Liver (tissue), 9 donors: ENCODE measurements around the gene LRRFIP1. TPM values are rescaled to one million over a fixed set of nuclear protein-coding genes. Genes with fewer than 3 reads are reported as not detected.

Experiments used
- DNase-seq: peaks from one replicate; pipeline ENCODE4 v3.0.0-alpha.2; 2017; ENCODE audit warnings: low spot score
- H3K27ac ChIP-seq, 2 donors: one replicate each; pipeline ENCODE4 v1.7.0; 2013; ENCODE audit warnings: inconsistent platforms in 2 of 2, low read length in 2 of 2, control low read depth in 1 of 2, low read depth in 1 of 2, mild to moderate bottlenecking in 1 of 2
- H3K27me3 ChIP-seq, 4 donors: one replicate each; pipeline versions ENCODE4 v1.6.1 to v1.7.0; 2013; ENCODE audit warnings: low read length in 3 of 4, inconsistent platforms in 1 of 4, mild to moderate bottlenecking in 1 of 4, moderate library complexity in 1 of 4; ENCODE audit not compliant: control insufficient read depth in 4 of 4, insufficient read depth in 4 of 4
- H3K36me3 ChIP-seq, 4 donors: one replicate each; pipeline versions ENCODE4 v1.6.1 to v1.7.0; 2013; ENCODE audit warnings: low read length in 3 of 4, mild to moderate bottlenecking in 3 of 4, low read depth in 1 of 4, moderate library complexity in 1 of 4; ENCODE audit not compliant: control insufficient read depth in 4 of 4, insufficient read depth in 3 of 4
- H3K4me1 ChIP-seq, 4 donors: one replicate each; pipeline versions ENCODE4 v1.6.1 to v1.7.0; 2013; ENCODE audit warnings: low read length in 3 of 4, mild to moderate bottlenecking in 3 of 4, moderate library complexity in 1 of 4; ENCODE audit not compliant: control insufficient read depth in 4 of 4, insufficient read depth in 4 of 4
- H3K4me3 ChIP-seq, 3 donors: one replicate each; pipeline versions ENCODE4 v1.6.1 to v1.7.0; 2013; ENCODE audit warnings: low read length in 3 of 3, control low read depth in 1 of 3, low read depth in 1 of 3, mild to moderate bottlenecking in 1 of 3
- H3K9ac ChIP-seq, 2 donors: one replicate each; pipeline ENCODE4 v1.7.0; 2013; ENCODE audit warnings: low read length in 2 of 2, mild to moderate bottlenecking in 2 of 2, moderate library complexity in 2 of 2, control low read depth in 1 of 2, low read depth in 1 of 2
- H3K9me3 ChIP-seq, 4 donors: one replicate each; pipeline versions ENCODE4 v1.6.1 to v1.7.0; 2013; ENCODE audit warnings: low read length in 3 of 4; ENCODE audit not compliant: control insufficient read depth in 4 of 4
- EGR1 ChIP-seq, 2 donors: IDR thresholded peaks; 2 replicates each; pipeline ENCODE4 v1.6.1; 2016 to 2018; ENCODE audit warnings: antibody characterized with exemption in 2 of 2, low read depth in 2 of 2
- FOXA1 ChIP-seq: IDR thresholded peaks from 2 replicates; pipeline ENCODE4 v1.6.1; 2016; ENCODE audit warnings: antibody characterized with exemption
- FOXA2 ChIP-seq: IDR thresholded peaks from 2 replicates; pipeline ENCODE4 v1.6.1; 2016; ENCODE audit warnings: antibody characterized with exemption
- GABPA ChIP-seq, 2 donors: IDR thresholded peaks in 1 of 2; conservative IDR thresholded peaks in 1 of 2; 2 replicates each; pipeline ENCODE4 v1.6.1; 2016; ENCODE audit warnings: antibody characterized with exemption in 2 of 2, mild to moderate bottlenecking in 1 of 2, moderate library complexity in 1 of 2
- HNF4A ChIP-seq, 2 donors: conservative IDR thresholded peaks; 2 replicates each; pipeline ENCODE4 v1.6.1; 2016; ENCODE audit warnings: antibody characterized with exemption in 2 of 2, mild to moderate bottlenecking in 2 of 2
- HNF4G ChIP-seq: IDR thresholded peaks from 2 replicates; pipeline ENCODE4 v1.6.1; 2016; ENCODE audit warnings: antibody characterized with exemption
- JUND ChIP-seq, 2 donors: IDR thresholded peaks; 2 replicates each; pipeline ENCODE4 v1.6.1; 2016; ENCODE audit warnings: antibody characterized with exemption in 2 of 2
- NR2F2 ChIP-seq: IDR thresholded peaks from 2 replicates; pipeline ENCODE4 v1.6.1; 2016; ENCODE audit warnings: antibody characterized with exemption
- RAD21 ChIP-seq, 2 donors: IDR thresholded peaks; 2 replicates each; pipeline ENCODE4 v1.6.1; 2016; ENCODE audit warnings: antibody characterized with exemption in 2 of 2, mild to moderate bottlenecking in 2 of 2
- RXRA ChIP-seq, 2 donors: IDR thresholded peaks; 2 replicates each; pipeline ENCODE4 v1.6.1; 2017 to 2018; ENCODE audit warnings: antibody characterized with exemption in 2 of 2, mild to moderate bottlenecking in 1 of 2
- SP1 ChIP-seq: IDR thresholded peaks from 2 replicates; pipeline ENCODE4 v1.6.1; 2018; ENCODE audit warnings: antibody characterized with exemption, mild to moderate bottlenecking
- TAF1 ChIP-seq: conservative IDR thresholded peaks from 2 replicates; pipeline ENCODE4 v1.6.1; 2016; ENCODE audit warnings: antibody characterized with exemption, mild to moderate bottlenecking
- YY1 ChIP-seq: IDR thresholded peaks from 2 replicates; pipeline ENCODE4 v1.6.1; 2016; ENCODE audit warnings: antibody characterized with exemption, mild to moderate bottlenecking
- WGBS: extraction: QIAGEN DNeasy Blood & Tissue Kit; methylation state at CpG from one replicate; pipeline ENCODE4 v1.1.7; 2013; 5-methylcytosine and 5-hydroxymethylcytosine counted together
- polyA plus RNA-seq, 2 donors: library from polyadenylated mRNA; stranded (reverse) in 1 of 2; unstranded in 1 of 2; fragments of 200-250 nt in 1 of 2; fragments of >200 nt in 1 of 2; fragmentation: Nextera tagmentation in 1 of 2; extraction: Ambion mirVana in 1 of 2; gene quantifications; one replicate each; pipeline versions ENCODE4 v1.2.1 to v1.2.3, GENCODE V29; 2013 to 2015
- total RNA-seq, 2 donors: library from RNA; depleted of rRNA; stranded (reverse); fragments of >200 nt; gene quantifications; one replicate each; pipeline ENCODE4 v1.2.3, GENCODE V29; 2014
- TF ChIP-seq, protein P1 (sequence below): IDR thresholded peaks from 2 replicates; pipeline ENCODE4 v1.6.1; 2016; ENCODE audit warnings: antibody characterized with exemption
- TF ChIP-seq, protein P2 (sequence below): fragments of 150-350 bp; IDR thresholded peaks from 2 replicates; pipeline ENCODE4 v1.5.1; 2017; ENCODE audit warnings: improper control_type of control experiment, low read depth, low read length; ENCODE audit not compliant: missing input control
- TF ChIP-seq, protein P3 (sequence below): IDR thresholded peaks from 2 replicates; pipeline ENCODE4 v1.6.1; 2016; ENCODE audit warnings: antibody characterized with exemption
- TF ChIP-seq, protein P4 (sequence below): IDR thresholded peaks from 2 replicates; pipeline ENCODE4 v1.6.1; 2016; ENCODE audit warnings: antibody characterized with exemption
- donor health status: healthy.
- donor health status: healthy.
- donor health status: healthy.
- donor health status: healthy.
- donor health status: healthy.

Gene LRRFIP1
- total and polyA plus RNA-seq, 4 donors = 13.3 to 56.1 (median 39.1) TPM

DNA sequence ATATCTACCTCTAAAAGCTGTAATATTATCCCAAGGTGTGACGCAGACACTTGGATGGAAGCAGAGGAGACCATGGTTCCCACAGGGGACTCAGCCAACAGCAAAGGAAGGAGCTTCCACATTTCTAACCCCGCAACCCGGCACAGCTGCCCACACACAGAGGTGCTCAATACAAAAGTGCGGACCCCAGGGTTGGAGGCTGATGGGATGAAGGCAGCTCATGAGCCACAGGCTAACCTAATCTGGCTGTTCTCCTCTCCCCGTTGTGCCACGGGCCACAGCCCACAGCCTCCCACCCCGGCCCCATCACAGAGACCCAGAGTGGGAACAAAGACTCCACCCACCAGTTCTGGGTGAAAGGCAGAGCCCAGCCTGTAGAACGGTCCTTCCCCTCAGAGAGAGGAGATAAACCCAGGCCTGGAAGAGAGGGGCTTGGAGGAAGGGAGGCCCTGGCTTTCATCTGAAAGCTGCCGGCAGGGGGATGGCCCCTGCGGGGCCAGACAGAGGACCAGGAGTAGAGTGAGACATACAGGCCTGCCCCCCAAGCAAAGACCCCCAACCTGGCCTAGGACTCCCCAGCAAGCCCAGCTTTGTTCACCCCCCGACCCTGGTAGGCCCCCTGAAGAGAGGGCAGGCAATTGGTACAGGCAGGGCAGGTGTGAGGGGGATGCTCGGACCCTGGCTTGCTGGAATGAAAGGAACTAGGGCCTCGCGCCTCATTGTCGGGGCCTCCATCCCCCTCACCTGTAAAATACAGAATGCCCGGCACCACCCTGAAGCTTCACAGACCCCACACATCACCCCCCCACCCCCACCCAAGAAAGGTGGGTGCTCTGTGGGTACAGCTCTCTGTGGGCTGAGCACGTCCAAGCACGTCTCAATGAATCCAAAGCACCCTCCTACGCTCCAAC is 43.7 kb upstream of the LRRFIP1 start:
- no peak for TF ChIP-seq RAD21 (IDR thresholded peaks at IDR 0.05)
- no peak for TF ChIP-seq RXRA (IDR thresholded peaks at IDR 0.05)
- TF ChIP-seq FOXA1 = no peak
- TF ChIP-seq YY1 = no peak
- TF ChIP-seq HNF4G = no peak
- TF ChIP-seq HNF4A (conservative IDR thresholded peaks at IDR 0.05) = no peak
- TF ChIP-seq, protein P1, sequence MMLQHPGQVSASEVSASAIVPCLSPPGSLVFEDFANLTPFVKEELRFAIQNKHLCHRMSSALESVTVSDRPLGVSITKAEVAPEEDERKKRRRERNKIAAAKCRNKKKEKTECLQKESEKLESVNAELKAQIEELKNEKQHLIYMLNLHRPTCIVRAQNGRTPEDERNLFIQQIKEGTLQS = no peak
- TF ChIP-seq NR2F2 = no peak
- no peak for TF ChIP-seq JUND (IDR thresholded peaks at IDR 0.05)
- TF ChIP-seq SP1 = no peak
- TF ChIP-seq, protein P2, sequence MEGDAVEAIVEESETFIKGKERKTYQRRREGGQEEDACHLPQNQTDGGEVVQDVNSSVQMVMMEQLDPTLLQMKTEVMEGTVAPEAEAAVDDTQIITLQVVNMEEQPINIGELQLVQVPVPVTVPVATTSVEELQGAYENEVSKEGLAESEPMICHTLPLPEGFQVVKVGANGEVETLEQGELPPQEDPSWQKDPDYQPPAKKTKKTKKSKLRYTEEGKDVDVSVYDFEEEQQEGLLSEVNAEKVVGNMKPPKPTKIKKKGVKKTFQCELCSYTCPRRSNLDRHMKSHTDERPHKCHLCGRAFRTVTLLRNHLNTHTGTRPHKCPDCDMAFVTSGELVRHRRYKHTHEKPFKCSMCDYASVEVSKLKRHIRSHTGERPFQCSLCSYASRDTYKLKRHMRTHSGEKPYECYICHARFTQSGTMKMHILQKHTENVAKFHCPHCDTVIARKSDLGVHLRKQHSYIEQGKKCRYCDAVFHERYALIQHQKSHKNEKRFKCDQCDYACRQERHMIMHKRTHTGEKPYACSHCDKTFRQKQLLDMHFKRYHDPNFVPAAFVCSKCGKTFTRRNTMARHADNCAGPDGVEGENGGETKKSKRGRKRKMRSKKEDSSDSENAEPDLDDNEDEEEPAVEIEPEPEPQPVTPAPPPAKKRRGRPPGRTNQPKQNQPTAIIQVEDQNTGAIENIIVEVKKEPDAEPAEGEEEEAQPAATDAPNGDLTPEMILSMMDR = no peak
- no peak for TF ChIP-seq GABPA (IDR thresholded peaks at IDR 0.05 in 1 of 2, conservative IDR thresholded peaks at IDR 0.05 in 1 of 2)
- TF ChIP-seq, protein P3, sequence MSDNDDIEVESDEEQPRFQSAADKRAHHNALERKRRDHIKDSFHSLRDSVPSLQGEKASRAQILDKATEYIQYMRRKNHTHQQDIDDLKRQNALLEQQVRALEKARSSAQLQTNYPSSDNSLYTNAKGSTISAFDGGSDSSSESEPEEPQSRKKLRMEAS = no peak
- TF ChIP-seq, protein P4, sequence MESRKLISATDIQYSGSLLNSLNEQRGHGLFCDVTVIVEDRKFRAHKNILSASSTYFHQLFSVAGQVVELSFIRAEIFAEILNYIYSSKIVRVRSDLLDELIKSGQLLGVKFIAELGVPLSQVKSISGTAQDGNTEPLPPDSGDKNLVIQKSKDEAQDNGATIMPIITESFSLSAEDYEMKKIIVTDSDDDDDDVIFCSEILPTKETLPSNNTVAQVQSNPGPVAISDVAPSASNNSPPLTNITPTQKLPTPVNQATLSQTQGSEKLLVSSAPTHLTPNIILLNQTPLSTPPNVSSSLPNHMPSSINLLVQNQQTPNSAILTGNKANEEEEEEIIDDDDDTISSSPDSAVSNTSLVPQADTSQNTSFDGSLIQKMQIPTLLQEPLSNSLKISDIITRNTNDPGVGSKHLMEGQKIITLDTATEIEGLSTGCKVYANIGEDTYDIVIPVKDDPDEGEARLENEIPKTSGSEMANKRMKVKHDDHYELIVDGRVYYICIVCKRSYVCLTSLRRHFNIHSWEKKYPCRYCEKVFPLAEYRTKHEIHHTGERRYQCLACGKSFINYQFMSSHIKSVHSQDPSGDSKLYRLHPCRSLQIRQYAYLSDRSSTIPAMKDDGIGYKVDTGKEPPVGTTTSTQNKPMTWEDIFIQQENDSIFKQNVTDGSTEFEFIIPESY = no peak
- TF ChIP-seq EGR1 (IDR thresholded peaks at IDR 0.05; ENCODE audit: low read depth in 2 of 2) = no peak
- no peak for TF ChIP-seq FOXA2
- 93% methylated on average over 19 of the region's 19 CpGs for WGBS
- H3K9me3 ChIP-seq = no peaks in the 10 kb centered on the region
- no peak overlapping the region for H3K27ac ChIP-seq
- H3K27me3 ChIP-seq = no peaks in the 10 kb centered on the region
- no peak for DNase-seq
- H3K36me3 ChIP-seq = peaks cover 0 to 4% (median 3%) of the 10 kb centered on the region in 4 donors
- no peak overlapping the region for H3K4me3 ChIP-seq
- H3K4me1 ChIP-seq = peaks cover 7 to 68% (median 53%) of the 10 kb centered on the region in 4 donors
- no peak overlapping the region for H3K9ac ChIP-seq

DNA sequence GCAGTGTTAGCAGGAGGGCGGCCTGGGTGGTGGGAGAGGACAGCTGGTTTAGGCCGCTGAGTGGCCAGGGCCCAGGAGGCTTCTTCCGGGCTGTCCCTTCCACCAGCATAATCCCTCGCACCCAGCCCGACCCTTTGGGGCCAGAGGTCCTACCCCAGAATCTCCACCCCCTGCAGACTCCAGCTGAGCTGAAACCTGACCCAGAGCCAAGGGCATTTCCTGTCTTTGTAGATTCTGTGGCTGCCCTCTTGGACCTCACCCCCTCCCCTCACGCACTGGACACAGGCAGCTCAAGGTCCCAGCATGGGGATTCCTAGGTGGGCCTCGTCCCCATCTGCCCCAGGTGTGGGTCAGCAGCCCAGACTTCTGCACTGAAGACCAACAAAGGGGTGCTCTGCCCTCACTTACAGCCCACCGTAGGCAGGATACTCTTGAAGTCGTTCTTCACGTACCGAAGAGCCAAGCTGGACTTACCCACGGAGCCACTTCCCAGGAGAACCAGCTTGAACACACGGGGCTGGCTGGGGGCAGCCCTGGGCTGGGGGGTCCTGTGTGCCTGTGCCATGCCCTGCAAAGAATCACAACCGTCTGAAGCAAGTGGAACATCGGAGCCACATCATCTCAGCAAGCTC is 41.7 kb upstream of the LRRFIP1 start:
- Histone ChIP-seq H3K36me3 (peaks cover 0 to 4% (median 1%) of the 10 kb centered on the region in 4 donors), H3K4me1 (peaks cover 7 to 68% (median 53%) of the 10 kb centered on the region in 4 donors), H3K27me3 (no peaks in the 10 kb centered on the region), H3K27ac (peak overlapping the region; percentile 89 to 96), H3K9me3 (no peaks in the 10 kb centered on the region), H3K9ac (no peak overlapping the region), H3K4me3 (no peak overlapping the region)
- no peak for DNase-seq
- WGBS = 69% methylated on average over 15 of the region's 15 CpGs
- TF ChIP-seq SP1 = peak; percentile 44
- no peak for TF ChIP-seq GABPA (IDR thresholded peaks at IDR 0.05 in 1 of 2, conservative IDR thresholded peaks at IDR 0.05 in 1 of 2)
- TF ChIP-seq, protein P2 = no peak
- TF ChIP-seq TAF1 = no peak
- no peak for TF ChIP-seq FOXA1
- no peak for TF ChIP-seq RAD21 (IDR thresholded peaks at IDR 0.05)
- peak; percentile 87 to 95 for TF ChIP-seq HNF4A (conservative IDR thresholded peaks at IDR 0.05)
- TF ChIP-seq, protein P1 = no peak
- TF ChIP-seq FOXA2 = no peak
- peak; percentile 53 for TF ChIP-seq HNF4G
- TF ChIP-seq, protein P3 = peak; percentile 15
- peak; percentile 23 for TF ChIP-seq NR2F2
- TF ChIP-seq RXRA (IDR thresholded peaks at IDR 0.05) = peak; percentile 67
- TF ChIP-seq, protein P4 = no peak
- no peak for TF ChIP-seq EGR1 (IDR thresholded peaks at IDR 0.05; ENCODE audit: low read depth in 2 of 2)
